Liver (tissue), 9 donors: ENCODE measurements around the gene FAM171A1. TPM values are rescaled to one million over a fixed set of nuclear protein-coding genes. Genes with fewer than 3 reads are reported as not detected.

Experiments
- DNase-seq: peaks from one replicate; pipeline ENCODE4 v3.0.0-alpha.2; 2017; ENCODE audit warnings: low spot score
- H3K27ac ChIP-seq, 2 donors: one replicate each; pipeline ENCODE4 v1.7.0; 2013; ENCODE audit warnings: inconsistent platforms in 2 of 2, low read length in 2 of 2, control low read depth in 1 of 2, low read depth in 1 of 2, mild to moderate bottlenecking in 1 of 2
- H3K27me3 ChIP-seq, 4 donors: one replicate each; pipeline versions ENCODE4 v1.6.1 to v1.7.0; 2013; ENCODE audit warnings: low read length in 3 of 4, inconsistent platforms in 1 of 4, mild to moderate bottlenecking in 1 of 4, moderate library complexity in 1 of 4; ENCODE audit not compliant: control insufficient read depth in 4 of 4, insufficient read depth in 4 of 4
- H3K36me3 ChIP-seq, 4 donors: one replicate each; pipeline versions ENCODE4 v1.6.1 to v1.7.0; 2013; ENCODE audit warnings: low read length in 3 of 4, mild to moderate bottlenecking in 3 of 4, low read depth in 1 of 4, moderate library complexity in 1 of 4; ENCODE audit not compliant: control insufficient read depth in 4 of 4, insufficient read depth in 3 of 4
- H3K4me1 ChIP-seq, 4 donors: one replicate each; pipeline versions ENCODE4 v1.6.1 to v1.7.0; 2013; ENCODE audit warnings: low read length in 3 of 4, mild to moderate bottlenecking in 3 of 4, moderate library complexity in 1 of 4; ENCODE audit not compliant: control insufficient read depth in 4 of 4, insufficient read depth in 4 of 4
- H3K4me3 ChIP-seq, 3 donors: one replicate each; pipeline versions ENCODE4 v1.6.1 to v1.7.0; 2013; ENCODE audit warnings: low read length in 3 of 3, control low read depth in 1 of 3, low read depth in 1 of 3, mild to moderate bottlenecking in 1 of 3
- H3K9ac ChIP-seq, 2 donors: one replicate each; pipeline ENCODE4 v1.7.0; 2013; ENCODE audit warnings: low read length in 2 of 2, mild to moderate bottlenecking in 2 of 2, moderate library complexity in 2 of 2, control low read depth in 1 of 2, low read depth in 1 of 2
- H3K9me3 ChIP-seq, 4 donors: one replicate each; pipeline versions ENCODE4 v1.6.1 to v1.7.0; 2013; ENCODE audit warnings: low read length in 3 of 4; ENCODE audit not compliant: control insufficient read depth in 4 of 4
- ATF3 ChIP-seq: IDR thresholded peaks from 2 replicates; pipeline ENCODE4 v1.6.1; 2016; ENCODE audit warnings: antibody characterized with exemption
- EGR1 ChIP-seq, 2 donors: IDR thresholded peaks; 2 replicates each; pipeline ENCODE4 v1.6.1; 2016 to 2018; ENCODE audit warnings: antibody characterized with exemption in 2 of 2, low read depth in 2 of 2
- FOXA1 ChIP-seq: IDR thresholded peaks from 2 replicates; pipeline ENCODE4 v1.6.1; 2016; ENCODE audit warnings: antibody characterized with exemption
- FOXA2 ChIP-seq: IDR thresholded peaks from 2 replicates; pipeline ENCODE4 v1.6.1; 2016; ENCODE audit warnings: antibody characterized with exemption
- GABPA ChIP-seq, 2 donors: IDR thresholded peaks in 1 of 2; conservative IDR thresholded peaks in 1 of 2; 2 replicates each; pipeline ENCODE4 v1.6.1; 2016; ENCODE audit warnings: antibody characterized with exemption in 2 of 2, mild to moderate bottlenecking in 1 of 2, moderate library complexity in 1 of 2
- HNF4A ChIP-seq, 2 donors: conservative IDR thresholded peaks; 2 replicates each; pipeline ENCODE4 v1.6.1; 2016; ENCODE audit warnings: antibody characterized with exemption in 2 of 2, mild to moderate bottlenecking in 2 of 2
- HNF4G ChIP-seq: IDR thresholded peaks from 2 replicates; pipeline ENCODE4 v1.6.1; 2016; ENCODE audit warnings: antibody characterized with exemption
- JUND ChIP-seq, 2 donors: IDR thresholded peaks; 2 replicates each; pipeline ENCODE4 v1.6.1; 2016; ENCODE audit warnings: antibody characterized with exemption in 2 of 2
- MAX ChIP-seq: IDR thresholded peaks from 2 replicates; pipeline ENCODE4 v1.6.1; 2016; ENCODE audit warnings: antibody characterized with exemption
- NR2F2 ChIP-seq: IDR thresholded peaks from 2 replicates; pipeline ENCODE4 v1.6.1; 2016; ENCODE audit warnings: antibody characterized with exemption
- RAD21 ChIP-seq, 2 donors: IDR thresholded peaks; 2 replicates each; pipeline ENCODE4 v1.6.1; 2016; ENCODE audit warnings: antibody characterized with exemption in 2 of 2, mild to moderate bottlenecking in 2 of 2
- REST ChIP-seq: IDR thresholded peaks from 2 replicates; pipeline ENCODE4 v1.6.1; 2016; ENCODE audit warnings: antibody characterized with exemption, mild to moderate bottlenecking
- RXRA ChIP-seq, 2 donors: IDR thresholded peaks; 2 replicates each; pipeline ENCODE4 v1.6.1; 2017 to 2018; ENCODE audit warnings: antibody characterized with exemption in 2 of 2, mild to moderate bottlenecking in 1 of 2
- SP1 ChIP-seq: IDR thresholded peaks from 2 replicates; pipeline ENCODE4 v1.6.1; 2018; ENCODE audit warnings: antibody characterized with exemption, mild to moderate bottlenecking
- TAF1 ChIP-seq: conservative IDR thresholded peaks from 2 replicates; pipeline ENCODE4 v1.6.1; 2016; ENCODE audit warnings: antibody characterized with exemption, mild to moderate bottlenecking
- YY1 ChIP-seq: IDR thresholded peaks from 2 replicates; pipeline ENCODE4 v1.6.1; 2016; ENCODE audit warnings: antibody characterized with exemption, mild to moderate bottlenecking
- WGBS: extraction: QIAGEN DNeasy Blood & Tissue Kit; methylation state at CpG from one replicate; pipeline ENCODE4 v1.1.7; 2013; 5-methylcytosine and 5-hydroxymethylcytosine counted together
- polyA plus RNA-seq, 2 donors: library from polyadenylated mRNA; stranded (reverse) in 1 of 2; unstranded in 1 of 2; fragments of 200-250 nt in 1 of 2; fragments of >200 nt in 1 of 2; fragmentation: Nextera tagmentation in 1 of 2; extraction: Ambion mirVana in 1 of 2; gene quantifications; one replicate each; pipeline versions ENCODE4 v1.2.1 to v1.2.3, GENCODE V29; 2013 to 2015
- total RNA-seq, 2 donors: library from RNA; depleted of rRNA; stranded (reverse); fragments of >200 nt; gene quantifications; one replicate each; pipeline ENCODE4 v1.2.3, GENCODE V29; 2014
- TF ChIP-seq, protein P1 (sequence below): IDR thresholded peaks from 2 replicates; pipeline ENCODE4 v1.6.1; 2016; ENCODE audit warnings: antibody characterized with exemption
- TF ChIP-seq, protein P2 (sequence below): fragments of 150-350 bp; IDR thresholded peaks from 2 replicates; pipeline ENCODE4 v1.5.1; 2017; ENCODE audit warnings: improper control_type of control experiment, low read depth, low read length; ENCODE audit not compliant: missing input control
- donor health status: healthy.
- donor health status: healthy.
- donor health status: healthy.
- donor health status: healthy.
- donor health status: healthy.

Gene FAM171A1
- total and polyA plus RNA-seq, 4 donors, result 2.5 to 10.2 (median 7.7) TPM

GRCh38 chr10:15181576-15182156 lies 189.4 kb downstream of the FAM171A1 start:
- Histone ChIP-seq H3K9ac (no peak overlapping the region), H3K4me3 (no peak overlapping the region), H3K36me3 (no peaks in the 10 kb centered on the region), H3K27me3 (no peaks in the 10 kb centered on the region), H3K27ac (no peak overlapping the region), H3K4me1 (peaks cover 0 to 9% (median 2%) of the 10 kb centered on the region in 4 donors), H3K9me3 (no peaks in the 10 kb centered on the region)
- TF ChIP-seq ATF3 (no peak), MAX (no peak), JUND (IDR thresholded peaks at IDR 0.05) (no peak), EGR1 (IDR thresholded peaks at IDR 0.05; ENCODE audit: low read depth in 2 of 2) (no peak), FOXA1 (no peak), NR2F2 (no peak), GABPA (IDR thresholded peaks at IDR 0.05 in 1 of 2, conservative IDR thresholded peaks at IDR 0.05 in 1 of 2) (no peak), HNF4A (conservative IDR thresholded peaks at IDR 0.05) (no peak), SP1 (no peak), RXRA (IDR thresholded peaks at IDR 0.05) (no peak), FOXA2 (no peak), TAF1 (no peak), RAD21 (IDR thresholded peaks at IDR 0.05) (no peak), HNF4G (no peak), REST (no peak), YY1 (no peak)
- TF ChIP-seq, protein P1, sequence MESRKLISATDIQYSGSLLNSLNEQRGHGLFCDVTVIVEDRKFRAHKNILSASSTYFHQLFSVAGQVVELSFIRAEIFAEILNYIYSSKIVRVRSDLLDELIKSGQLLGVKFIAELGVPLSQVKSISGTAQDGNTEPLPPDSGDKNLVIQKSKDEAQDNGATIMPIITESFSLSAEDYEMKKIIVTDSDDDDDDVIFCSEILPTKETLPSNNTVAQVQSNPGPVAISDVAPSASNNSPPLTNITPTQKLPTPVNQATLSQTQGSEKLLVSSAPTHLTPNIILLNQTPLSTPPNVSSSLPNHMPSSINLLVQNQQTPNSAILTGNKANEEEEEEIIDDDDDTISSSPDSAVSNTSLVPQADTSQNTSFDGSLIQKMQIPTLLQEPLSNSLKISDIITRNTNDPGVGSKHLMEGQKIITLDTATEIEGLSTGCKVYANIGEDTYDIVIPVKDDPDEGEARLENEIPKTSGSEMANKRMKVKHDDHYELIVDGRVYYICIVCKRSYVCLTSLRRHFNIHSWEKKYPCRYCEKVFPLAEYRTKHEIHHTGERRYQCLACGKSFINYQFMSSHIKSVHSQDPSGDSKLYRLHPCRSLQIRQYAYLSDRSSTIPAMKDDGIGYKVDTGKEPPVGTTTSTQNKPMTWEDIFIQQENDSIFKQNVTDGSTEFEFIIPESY, result no peak
- TF ChIP-seq, protein P2, sequence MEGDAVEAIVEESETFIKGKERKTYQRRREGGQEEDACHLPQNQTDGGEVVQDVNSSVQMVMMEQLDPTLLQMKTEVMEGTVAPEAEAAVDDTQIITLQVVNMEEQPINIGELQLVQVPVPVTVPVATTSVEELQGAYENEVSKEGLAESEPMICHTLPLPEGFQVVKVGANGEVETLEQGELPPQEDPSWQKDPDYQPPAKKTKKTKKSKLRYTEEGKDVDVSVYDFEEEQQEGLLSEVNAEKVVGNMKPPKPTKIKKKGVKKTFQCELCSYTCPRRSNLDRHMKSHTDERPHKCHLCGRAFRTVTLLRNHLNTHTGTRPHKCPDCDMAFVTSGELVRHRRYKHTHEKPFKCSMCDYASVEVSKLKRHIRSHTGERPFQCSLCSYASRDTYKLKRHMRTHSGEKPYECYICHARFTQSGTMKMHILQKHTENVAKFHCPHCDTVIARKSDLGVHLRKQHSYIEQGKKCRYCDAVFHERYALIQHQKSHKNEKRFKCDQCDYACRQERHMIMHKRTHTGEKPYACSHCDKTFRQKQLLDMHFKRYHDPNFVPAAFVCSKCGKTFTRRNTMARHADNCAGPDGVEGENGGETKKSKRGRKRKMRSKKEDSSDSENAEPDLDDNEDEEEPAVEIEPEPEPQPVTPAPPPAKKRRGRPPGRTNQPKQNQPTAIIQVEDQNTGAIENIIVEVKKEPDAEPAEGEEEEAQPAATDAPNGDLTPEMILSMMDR, result no peak
- 88% methylated on average over 2 of the region's 2 CpGs for WGBS
- DNase-seq, result no peak
